MM.1S (cell line): Measurements from ENCODE around the gene SPEF2.

ENCODE experiments used
- DNase-seq: peaks from one replicate; pipeline ENCODE4 v3.0.0-alpha.2; 2015
- H2AFZ ChIP-seq: fragments of 300-600 bp; sonication (generic); 2 replicates; pipeline ENCODE4 v1.6.0; 2016; ENCODE audit warnings: antibody characterized with exemption, low read length
- H3F3A ChIP-seq: fragments of 300-600 bp; sonication (generic); 2 replicates; pipeline ENCODE4 v1.6.1; 2016; ENCODE audit warnings: mild to moderate bottlenecking, antibody characterized with exemption, low read length, moderate library complexity, mixed read lengths; ENCODE audit not compliant: insufficient read depth
- H3K27ac ChIP-seq: fragments of 300-600 bp; sonication (generic); 2 replicates; pipeline ENCODE4 v1.5.1; 2016; ENCODE audit warnings: mild to moderate bottlenecking, low read length
- H3K27me3 ChIP-seq: fragments of 300-600 bp; sonication (generic); replicated peaks from 2 replicates; pipeline ENCODE4 v1.6.0; 2016; ENCODE audit warnings: low read length; ENCODE audit not compliant: insufficient read depth
- H3K36me3 ChIP-seq: fragments of 300-600 bp; sonication (generic); replicated peaks from 2 replicates; pipeline ENCODE4 v1.6.1; 2016; ENCODE audit warnings: mild to moderate bottlenecking, low read length, mixed read lengths; ENCODE audit not compliant: insufficient read depth
- H3K4me1 ChIP-seq: fragments of 300-600 bp; sonication (generic); 2 replicates; pipeline ENCODE4 v1.6.1; 2016; ENCODE audit warnings: low read length, mixed read lengths
- H3K4me2 ChIP-seq: fragments of 300-600 bp; sonication (generic); 2 replicates; pipeline ENCODE4 v1.6.0; 2016; ENCODE audit warnings: low read depth, low read length
- H3K4me3 ChIP-seq: fragments of 300-600 bp; sonication (generic); 2 replicates; pipeline ENCODE4 v1.5.1; 2016; ENCODE audit warnings: low read length, mixed read lengths
- H3K79me2 ChIP-seq: fragments of 300-600 bp; sonication (generic); 2 replicates; pipeline ENCODE4 v1.6.1; 2016; ENCODE audit warnings: mixed run types, low read length, mixed read lengths
- H3K9ac ChIP-seq: fragments of 300-600 bp; sonication (generic); 2 replicates; pipeline ENCODE4 v1.6.1; 2016; ENCODE audit warnings: low read length, mixed read lengths
- H3K9me2 ChIP-seq: fragments of 300-600 bp; sonication (generic); replicated peaks from 2 replicates; pipeline ENCODE4 v1.6.1; 2016; ENCODE audit warnings: mild to moderate bottlenecking, low read length, mixed read lengths; ENCODE audit not compliant: insufficient read depth
- H3K9me3 ChIP-seq: fragments of 300-600 bp; sonication (generic); replicated peaks from 2 replicates; pipeline ENCODE4 v1.6.1; 2016; ENCODE audit warnings: mild to moderate bottlenecking, low read length, mixed read lengths; ENCODE audit not compliant: insufficient read depth
- H4K20me1 ChIP-seq: fragments of 300-600 bp; sonication (generic); 2 replicates; pipeline ENCODE4 v1.6.1; 2016; ENCODE audit warnings: mild to moderate bottlenecking, low read length, moderate library complexity, mixed read lengths; ENCODE audit not compliant: insufficient read depth
- CTCF ChIP-seq: fragments of 300-600 bp; sonication (generic); IDR thresholded peaks from 2 replicates; pipeline ENCODE4 v1.5.1; 2016; ENCODE audit warnings: antibody characterized with exemption, low read length, mixed read lengths
- EZH2 ChIP-seq: fragments of 300-600 bp; sonication (generic); optimal IDR thresholded peaks from 2 replicates; pipeline ENCODE3; 2017; ENCODE audit warnings: low read depth, mild to moderate bottlenecking, antibody characterized with exemption, low read length, mixed read lengths
- EZH2phosphoT487 ChIP-seq: fragments of 300-600 bp; sonication (generic); IDR thresholded peaks from 2 replicates; pipeline ENCODE4 v1.6.1; 2018; ENCODE audit warnings: antibody characterized with exemption, low read length

SPEF2 gene

GRCh38 chr5:35659556-35659955 lies 41.9 kb downstream of the SPEF2 start:
- no peak overlapping the region for H3K4me3 ChIP-seq
- H3K27me3 ChIP-seq: no peaks in the 10 kb centered on the region
- no peaks in the 10 kb centered on the region for H3K79me2 ChIP-seq
- H3F3A ChIP-seq: no peaks in the 10 kb centered on the region
- H3K9ac ChIP-seq: no peak overlapping the region
- H3K9me2 ChIP-seq: no peaks in the 10 kb centered on the region
- no peak overlapping the region for H2AFZ ChIP-seq
- no peaks in the 10 kb centered on the region for H4K20me1 ChIP-seq
- no peaks in the 10 kb centered on the region for H3K9me3 ChIP-seq
- no peak overlapping the region for H3K4me2 ChIP-seq
- no peak for DNase-seq
- no peak overlapping the region for H3K27ac ChIP-seq
- TF ChIP-seq EZH2phosphoT487 (no peak), EZH2 (no peak), CTCF (no peak)
- H3K36me3 ChIP-seq: no peaks in the 10 kb centered on the region
- H3K4me1 ChIP-seq: no peaks in the 10 kb centered on the region

GRCh38 chr5:35660451-35660850 lies 42.8 kb downstream of the SPEF2 start:
- Histone ChIP-seq H3K27ac (no peak overlapping the region), H3K36me3 (no peaks in the 10 kb centered on the region), H3K4me3 (no peak overlapping the region), H3K27me3 (no peaks in the 10 kb centered on the region), H4K20me1 (no peaks in the 10 kb centered on the region), H3K9me3 (no peaks in the 10 kb centered on the region), H2AFZ (no peak overlapping the region), H3K4me2 (no peak overlapping the region), H3K9ac (no peak overlapping the region), H3K9me2 (no peaks in the 10 kb centered on the region), H3F3A (no peaks in the 10 kb centered on the region), H3K4me1 (no peaks in the 10 kb centered on the region), H3K79me2 (no peaks in the 10 kb centered on the region)
- DNase-seq: no peak
- TF ChIP-seq EZH2 (no peak), EZH2phosphoT487 (no peak), CTCF (no peak)

GRCh38 chr5:35664584-35664983 lies 46.9 kb downstream of the SPEF2 start:
- Histone ChIP-seq H3K79me2 (no peaks in the 10 kb centered on the region), H2AFZ (no peak overlapping the region), H3K36me3 (no peaks in the 10 kb centered on the region), H3K9ac (no peak overlapping the region), H3K4me1 (no peaks in the 10 kb centered on the region), H3K4me2 (no peak overlapping the region), H3K4me3 (no peak overlapping the region), H3K27ac (no peak overlapping the region), H4K20me1 (no peaks in the 10 kb centered on the region), H3K9me3 (no peaks in the 10 kb centered on the region), H3K27me3 (no peaks in the 10 kb centered on the region), H3F3A (no peaks in the 10 kb centered on the region), H3K9me2 (no peaks in the 10 kb centered on the region)
- TF ChIP-seq EZH2phosphoT487 (no peak), EZH2 (no peak), CTCF (no peak)
- DNase-seq: no peak
